ENCODE data around the gene CCAR1. TPM values are rescaled to one million over a fixed set of nuclear protein-coding genes. Genes with fewer than 3 reads are reported as not detected.
"Not testable (repeated sequence)": the region's sequence is repeated elsewhere in the genome, so short reads cannot be mapped to it uniquely, and the experiment has no call there.

Gene CCAR1
- total RNA-seq, 1 donor from 2014 or later, result 40.5 TPM

- not testable (repeated sequence) for DNase-seq
Measured at GRCh38 chr10:68767407-68767806, 46.4 kb downstream of the CCAR1 start.

- no peak for DNase-seq
Measured at GRCh38 chr10:68781613-68782574, 60.9 kb downstream of the CCAR1 start.

GRCh38 chr10:68784476-68784875 is 63.4 kb downstream of the CCAR1 start:
- no peak for DNase-seq

- DNase-seq, result no peak
Measured at GRCh38 chr10:68787813-68788212, 66.8 kb downstream of the CCAR1 start.

- no peak for DNase-seq
Measured at GRCh38 chr10:68790476-68790875, 69.4 kb downstream of the CCAR1 start.

GRCh38 chr10:68792115-68792514 is 71.1 kb downstream of the CCAR1 start:
- no peak for DNase-seq

GRCh38 chr10:68795886-68796532 is 75.0 kb downstream of the CCAR1 start:
- DNase-seq, result no peak

GRCh38 chr10:68796605-68797004 is 75.6 kb downstream of the CCAR1 start:
- DNase-seq, result no peak

GRCh38 chr10:68800211-68800610 is 79.2 kb downstream of the CCAR1 start:
- no peak for DNase-seq

- no peak for DNase-seq
Measured at GRCh38 chr10:68804692-68805091, 83.7 kb downstream of the CCAR1 start.

GRCh38 chr10:68810830-68811229 is 89.8 kb downstream of the CCAR1 start:
- DNase-seq, result not testable (repeated sequence)

- DNase-seq, result no peak
Measured at GRCh38 chr10:68811314-68812009, 90.4 kb downstream of the CCAR1 start.

- DNase-seq, result no peak
Measured at GRCh38 chr10:68812420-68812819, 91.4 kb downstream of the CCAR1 start.

- no peak for DNase-seq
Measured at GRCh38 chr10:68813559-68813958, 92.5 kb downstream of the CCAR1 start.

- DNase-seq, result no peak
Measured at GRCh38 chr10:68816796-68817412, 95.9 kb downstream of the CCAR1 start.

- not testable (repeated sequence) for DNase-seq
Measured at GRCh38 chr10:68820359-68820758, 99.3 kb downstream of the CCAR1 start.

- DNase-seq, result not testable (repeated sequence)
Measured at GRCh38 chr10:68822626-68823025, 101.6 kb downstream of the CCAR1 start.

- DNase-seq, result peak; percentile 16
Measured at GRCh38 chr10:68826764-68827591, 105.9 kb downstream of the CCAR1 start, which contains the start of gene STOX1. Gene STOX1 (plus strand): TSS chr10:68827531. CDS start chr10:68827624, 93 bp downstream.

GRCh38 chr10:68827592-68827959 is 106.5 kb downstream of the CCAR1 start:
- DNase-seq, result not testable (repeated sequence)

- not testable (repeated sequence) for DNase-seq
Measured at GRCh38 chr10:68828083-68828601, 107.1 kb downstream of the CCAR1 start.

- no peak for DNase-seq
Measured at GRCh38 chr10:68828833-68829232, 107.8 kb downstream of the CCAR1 start.

Measured in skin of body (tissue), 2 donors.